Measurements from ENCODE around the gene F8.

DNA sequence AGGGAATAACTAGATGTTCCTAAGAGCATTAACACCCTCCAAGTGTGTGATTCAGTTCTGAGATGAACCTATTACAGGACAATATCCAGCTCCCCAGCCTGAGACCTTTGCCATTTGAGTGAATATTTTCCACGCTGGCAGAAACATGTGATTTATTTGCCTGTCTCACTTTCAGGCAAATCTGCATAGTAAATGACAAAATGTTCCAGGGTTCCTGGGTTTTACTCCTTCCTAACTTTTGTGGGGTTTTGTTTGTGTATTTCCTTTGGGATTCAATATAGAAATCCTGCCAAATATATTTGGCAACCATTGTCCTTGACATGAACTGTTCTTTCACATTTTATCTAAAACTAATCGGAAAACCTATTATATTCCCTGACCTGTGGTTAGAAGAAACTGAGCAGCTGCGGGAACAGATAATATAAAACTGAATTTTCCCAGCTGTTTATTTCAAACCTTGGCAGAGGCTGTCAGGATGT lies 12.5 kb downstream of the F8 start:
- TF ChIP-seq, protein P1, sequence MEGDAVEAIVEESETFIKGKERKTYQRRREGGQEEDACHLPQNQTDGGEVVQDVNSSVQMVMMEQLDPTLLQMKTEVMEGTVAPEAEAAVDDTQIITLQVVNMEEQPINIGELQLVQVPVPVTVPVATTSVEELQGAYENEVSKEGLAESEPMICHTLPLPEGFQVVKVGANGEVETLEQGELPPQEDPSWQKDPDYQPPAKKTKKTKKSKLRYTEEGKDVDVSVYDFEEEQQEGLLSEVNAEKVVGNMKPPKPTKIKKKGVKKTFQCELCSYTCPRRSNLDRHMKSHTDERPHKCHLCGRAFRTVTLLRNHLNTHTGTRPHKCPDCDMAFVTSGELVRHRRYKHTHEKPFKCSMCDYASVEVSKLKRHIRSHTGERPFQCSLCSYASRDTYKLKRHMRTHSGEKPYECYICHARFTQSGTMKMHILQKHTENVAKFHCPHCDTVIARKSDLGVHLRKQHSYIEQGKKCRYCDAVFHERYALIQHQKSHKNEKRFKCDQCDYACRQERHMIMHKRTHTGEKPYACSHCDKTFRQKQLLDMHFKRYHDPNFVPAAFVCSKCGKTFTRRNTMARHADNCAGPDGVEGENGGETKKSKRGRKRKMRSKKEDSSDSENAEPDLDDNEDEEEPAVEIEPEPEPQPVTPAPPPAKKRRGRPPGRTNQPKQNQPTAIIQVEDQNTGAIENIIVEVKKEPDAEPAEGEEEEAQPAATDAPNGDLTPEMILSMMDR (IDR thresholded peaks at IDR 0.05): no peak
- TF ChIP-seq POLR2A (IDR thresholded peaks at IDR 0.05): no peak
- no peak for TF ChIP-seq POLR2AphosphoS5 (IDR thresholded peaks at IDR 0.05)
